Measurements from ENCODE around the gene C18orf63.
"Not testable (repeated sequence)": the region's sequence is repeated elsewhere in the genome, so short reads cannot be mapped to it uniquely, and the experiment has no call there.

C18orf63 gene

DNA sequence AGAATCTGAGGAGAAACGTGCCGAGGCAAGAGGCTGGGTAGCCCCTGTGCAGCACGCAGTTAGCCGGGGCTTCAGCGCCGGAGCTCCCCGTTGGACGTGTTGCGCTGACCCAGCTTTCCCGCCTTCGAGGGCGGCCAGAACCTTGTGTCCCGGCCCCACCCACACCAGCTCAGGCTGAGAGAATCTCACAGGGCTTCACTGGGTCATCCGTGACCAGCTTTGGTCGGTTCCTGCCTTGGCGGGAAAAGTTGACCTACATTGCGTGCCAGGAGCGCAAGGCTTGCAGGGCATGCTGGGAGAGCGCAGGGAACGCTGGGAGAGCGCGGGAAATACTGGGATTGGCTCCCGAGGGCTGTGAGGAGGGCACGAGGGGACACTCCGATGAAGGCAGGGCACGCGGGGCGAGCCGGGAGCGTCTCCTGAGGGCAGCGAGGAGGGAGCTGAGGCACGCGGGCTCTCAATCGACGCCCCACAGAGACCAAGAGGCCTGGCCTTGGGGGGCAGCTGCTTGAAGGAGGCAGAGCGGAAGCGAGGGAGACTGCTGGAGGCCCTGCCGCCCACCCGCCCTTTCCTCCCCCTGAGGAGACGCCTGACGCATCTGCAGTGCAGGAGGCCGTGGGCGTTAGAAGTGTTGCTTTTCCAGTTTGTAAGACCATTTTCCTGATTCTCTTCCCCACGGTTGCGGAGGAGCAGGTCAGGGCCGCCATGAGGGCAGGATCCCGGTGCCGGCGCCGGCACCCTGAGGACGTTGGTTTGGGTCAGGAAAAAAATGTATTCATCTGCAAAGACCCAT lies at the start of gene C18orf63:
TSS of gene C18orf63 (plus strand) at position 376 of the 793 bp plus-strand sequence. CDS start 2,027 bp downstream, outside the sequence.
- DNase-seq, result no peak

DNA sequence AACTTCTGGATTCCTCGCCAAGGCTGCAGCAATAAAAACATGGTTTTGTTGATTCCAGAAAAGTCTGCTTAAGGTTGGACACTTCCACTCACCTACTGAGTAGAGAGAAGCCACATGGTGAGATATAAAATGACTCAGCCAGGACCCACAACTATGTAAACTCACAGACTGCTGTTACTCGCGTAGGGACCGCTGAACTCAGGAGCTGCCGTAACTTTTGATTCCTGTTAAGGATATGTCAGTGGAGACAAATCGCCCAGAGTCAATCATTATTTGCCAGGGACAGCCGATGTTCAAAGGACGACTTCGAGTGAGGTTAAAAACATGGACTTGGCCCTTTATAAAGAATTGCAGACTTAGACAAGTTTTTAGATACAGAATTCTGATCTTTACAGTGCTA lies 49.5 kb upstream of the C18orf63 start:
- no peak for DNase-seq

DNA sequence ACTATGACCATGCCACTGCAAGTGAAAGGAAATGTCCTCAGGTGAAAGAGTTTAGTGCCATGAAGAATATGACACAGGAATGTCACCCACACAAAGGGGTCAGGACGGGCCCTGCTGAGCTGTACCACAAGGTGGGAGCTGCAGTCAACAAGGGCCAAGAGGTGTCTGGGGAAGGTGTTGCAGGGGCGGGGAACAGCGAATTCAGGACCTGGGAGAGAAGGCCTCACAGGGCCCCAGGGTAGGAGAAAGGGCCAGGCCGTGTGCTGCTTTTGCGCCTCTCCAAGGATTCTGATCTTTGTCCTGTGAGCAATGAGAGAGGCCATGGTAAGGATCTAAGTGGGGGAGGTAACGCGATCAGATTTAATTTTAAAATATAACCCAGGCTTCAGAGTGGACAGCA lies 47.5 kb upstream of the C18orf63 start:
- DNase-seq, result no peak

DNA sequence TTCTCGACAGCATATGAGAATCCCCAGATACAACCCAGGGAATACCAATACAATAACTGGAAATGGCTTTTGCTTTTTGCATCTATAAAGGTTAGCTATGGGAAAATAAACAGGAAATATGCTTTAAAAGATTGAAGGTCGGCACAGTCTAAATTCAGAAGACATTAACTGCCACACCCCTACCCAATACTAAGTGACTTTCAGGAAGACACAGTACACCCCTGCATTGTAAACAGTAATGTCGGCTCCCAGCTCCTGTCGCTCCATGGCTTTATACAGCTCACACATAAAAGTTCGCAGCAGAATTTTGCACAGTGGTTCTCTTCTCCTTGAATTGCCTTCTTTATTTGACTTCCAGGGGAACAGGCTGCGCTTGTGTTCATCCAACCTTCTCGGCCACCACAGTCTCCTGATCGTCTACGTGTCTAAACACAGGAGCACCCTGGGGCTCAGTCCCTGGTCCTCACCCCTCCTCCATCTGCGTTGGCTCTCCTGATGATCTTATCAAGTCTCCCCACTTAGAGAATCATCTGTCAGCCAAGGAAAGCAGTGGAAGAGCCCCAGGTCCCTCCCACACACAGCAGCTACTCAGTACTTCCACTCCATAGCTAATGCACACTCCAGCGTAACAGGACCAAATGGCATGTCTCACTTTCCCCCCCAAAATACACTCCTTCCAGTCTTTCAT lies 46.6 kb upstream of the C18orf63 start:
- DNase-seq, result no peak

DNA sequence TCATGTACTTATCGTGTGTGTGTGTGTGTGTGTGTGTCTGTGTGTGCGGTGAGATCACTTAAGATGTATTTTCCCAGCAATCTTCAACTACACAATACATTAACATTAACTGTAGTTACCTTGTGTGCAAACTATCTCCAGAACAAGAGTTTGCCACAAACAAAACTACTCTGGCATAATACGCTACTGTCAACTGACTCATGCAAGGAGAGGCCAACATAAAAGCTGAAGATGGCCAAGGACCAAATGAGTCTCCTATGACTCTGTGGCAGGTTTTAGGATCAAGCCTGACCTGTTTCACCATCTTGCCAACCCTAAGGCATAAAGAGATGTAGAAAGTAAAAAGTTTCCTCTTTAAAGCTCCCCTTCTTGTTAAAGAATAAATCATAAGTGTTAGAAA lies 44.0 kb upstream of the C18orf63 start:
- DNase-seq, result no peak

DNA sequence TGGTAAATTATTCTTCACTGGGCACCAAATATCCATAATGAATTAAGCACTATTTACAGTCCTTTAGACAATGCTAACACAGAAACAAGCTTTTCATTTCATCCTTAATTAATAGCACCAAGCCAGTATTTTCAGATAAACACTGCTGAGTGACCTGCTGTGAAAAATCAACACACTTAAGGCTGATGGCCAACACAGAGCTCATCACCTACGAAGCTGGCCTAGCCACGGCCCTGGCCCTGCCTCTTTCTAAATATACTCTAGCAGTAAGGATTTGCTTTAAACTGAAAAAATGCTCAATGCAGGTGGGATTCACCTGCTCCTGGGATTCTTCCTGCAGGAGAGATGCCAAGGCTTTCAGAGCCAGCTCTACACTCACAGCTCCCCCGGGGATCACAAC lies 42.2 kb upstream of the C18orf63 start:
- no peak for DNase-seq

DNA sequence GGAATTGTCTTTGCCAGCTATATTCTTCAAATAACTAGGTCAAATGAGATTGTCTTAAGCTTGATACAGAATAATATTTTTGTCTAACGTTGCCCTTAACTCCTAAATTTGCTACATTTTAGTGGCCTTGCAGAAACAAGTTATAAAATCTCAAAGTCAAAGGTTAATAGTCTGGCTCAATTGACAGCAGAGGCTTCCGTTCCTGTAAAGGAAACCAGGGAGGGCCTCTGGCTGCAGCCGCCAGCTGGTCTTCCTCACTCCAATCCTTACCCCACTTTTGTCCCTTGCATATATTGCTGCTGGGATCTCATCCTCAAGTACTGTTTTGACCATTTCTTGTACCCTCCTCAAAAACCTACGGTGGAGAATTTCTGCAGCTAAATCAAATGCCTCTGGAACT lies 40.9 kb upstream of the C18orf63 start:
- no peak for DNase-seq

DNA sequence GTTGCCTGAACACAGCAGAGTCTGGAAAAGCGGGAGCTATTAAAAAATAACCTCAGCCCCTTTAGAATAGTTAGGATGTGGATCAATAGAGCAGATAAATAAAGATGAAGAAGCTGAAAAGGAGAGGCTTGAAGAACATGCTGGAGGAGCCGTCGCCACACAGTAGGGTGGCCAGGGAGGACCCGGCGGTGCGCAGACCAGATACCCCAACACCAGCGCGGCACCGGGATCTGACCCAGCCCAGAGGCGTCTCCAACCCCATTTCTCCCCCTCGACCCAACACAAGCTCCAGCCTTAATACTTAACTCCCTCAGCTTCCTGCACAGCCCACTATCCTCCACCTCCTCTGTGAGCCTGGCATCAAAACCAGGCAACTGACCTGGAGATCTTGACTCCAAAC lies 39.9 kb upstream of the C18orf63 start:
- DNase-seq, result no peak

DNA sequence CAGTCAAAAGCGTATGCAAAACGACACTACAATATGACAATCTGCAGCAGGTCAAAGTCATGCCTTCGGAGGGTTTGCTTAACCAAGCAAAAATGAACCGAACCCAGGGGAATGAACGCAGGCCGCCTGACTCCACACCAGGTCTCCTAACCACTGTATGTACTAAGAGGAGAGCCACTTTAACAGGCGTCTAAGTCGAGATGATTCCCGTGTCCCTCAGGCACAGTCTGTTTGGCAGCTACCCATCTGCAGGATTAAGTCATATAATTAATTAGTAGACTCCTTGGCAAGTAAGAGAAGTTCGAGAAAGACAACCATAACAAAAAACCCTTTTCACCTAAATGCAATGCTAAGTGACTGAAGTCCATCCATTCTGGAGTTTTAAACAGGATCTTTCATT lies 39.0 kb upstream of the C18orf63 start:
- DNase-seq, result no peak

DNA sequence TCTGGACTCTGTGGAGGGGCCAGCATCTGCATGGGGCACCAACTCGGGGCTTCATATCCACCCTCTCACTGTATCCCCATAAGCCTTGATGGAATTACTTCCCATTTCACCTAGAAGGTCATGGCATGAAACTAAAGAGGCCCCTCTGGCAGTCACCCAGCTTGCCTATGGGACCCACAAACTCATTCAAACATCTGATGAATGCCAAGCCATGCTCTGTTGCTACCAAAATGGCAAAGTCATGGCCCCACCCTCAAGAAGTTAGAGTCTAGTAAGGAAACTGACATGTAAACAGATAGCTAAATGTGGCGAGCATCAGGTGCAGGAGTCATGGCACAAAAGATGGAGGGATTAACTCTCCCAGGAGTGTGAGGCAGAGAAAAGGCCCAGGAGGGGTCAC lies 38.3 kb upstream of the C18orf63 start:
- no peak for DNase-seq

DNA sequence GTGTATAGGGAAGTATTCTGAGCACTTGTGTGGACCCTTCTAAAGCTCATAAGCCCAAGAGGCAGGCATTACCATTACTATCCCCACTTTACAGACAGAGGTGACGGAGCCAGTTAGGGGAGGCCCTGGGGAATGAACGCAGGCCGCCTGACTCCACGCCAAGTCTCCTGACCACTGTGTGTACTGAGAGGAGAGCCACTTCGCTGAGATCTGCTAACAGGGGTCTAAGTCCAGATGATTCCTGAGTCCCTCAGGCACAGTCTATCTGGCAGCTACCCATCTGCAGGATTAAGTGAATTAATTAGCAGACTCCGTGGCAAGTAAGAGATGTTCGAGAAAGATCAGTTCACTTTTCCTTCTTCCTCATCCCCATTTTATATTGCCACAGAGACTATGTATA lies 37.6 kb upstream of the C18orf63 start:
- DNase-seq, result no peak

DNA sequence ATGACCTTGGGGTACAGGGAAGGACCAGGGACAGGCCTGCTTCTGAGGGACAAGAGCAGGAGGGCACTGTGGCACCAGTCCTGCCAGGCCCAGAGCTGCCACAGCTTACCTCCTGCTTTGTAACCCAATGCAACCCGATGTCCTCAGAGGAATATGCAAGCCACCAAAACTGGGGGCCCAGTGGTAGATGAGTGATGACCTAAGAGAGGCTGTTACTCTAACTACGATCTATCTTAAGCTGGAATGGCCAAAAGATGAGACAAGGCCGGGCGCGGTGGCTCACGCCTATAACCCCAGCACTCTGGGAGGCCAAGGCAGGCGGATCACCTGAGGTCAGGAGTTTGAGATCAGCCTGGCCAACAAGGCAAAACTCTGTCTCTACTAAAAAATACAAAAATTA lies 36.7 kb upstream of the C18orf63 start:
- no peak for DNase-seq

DNA sequence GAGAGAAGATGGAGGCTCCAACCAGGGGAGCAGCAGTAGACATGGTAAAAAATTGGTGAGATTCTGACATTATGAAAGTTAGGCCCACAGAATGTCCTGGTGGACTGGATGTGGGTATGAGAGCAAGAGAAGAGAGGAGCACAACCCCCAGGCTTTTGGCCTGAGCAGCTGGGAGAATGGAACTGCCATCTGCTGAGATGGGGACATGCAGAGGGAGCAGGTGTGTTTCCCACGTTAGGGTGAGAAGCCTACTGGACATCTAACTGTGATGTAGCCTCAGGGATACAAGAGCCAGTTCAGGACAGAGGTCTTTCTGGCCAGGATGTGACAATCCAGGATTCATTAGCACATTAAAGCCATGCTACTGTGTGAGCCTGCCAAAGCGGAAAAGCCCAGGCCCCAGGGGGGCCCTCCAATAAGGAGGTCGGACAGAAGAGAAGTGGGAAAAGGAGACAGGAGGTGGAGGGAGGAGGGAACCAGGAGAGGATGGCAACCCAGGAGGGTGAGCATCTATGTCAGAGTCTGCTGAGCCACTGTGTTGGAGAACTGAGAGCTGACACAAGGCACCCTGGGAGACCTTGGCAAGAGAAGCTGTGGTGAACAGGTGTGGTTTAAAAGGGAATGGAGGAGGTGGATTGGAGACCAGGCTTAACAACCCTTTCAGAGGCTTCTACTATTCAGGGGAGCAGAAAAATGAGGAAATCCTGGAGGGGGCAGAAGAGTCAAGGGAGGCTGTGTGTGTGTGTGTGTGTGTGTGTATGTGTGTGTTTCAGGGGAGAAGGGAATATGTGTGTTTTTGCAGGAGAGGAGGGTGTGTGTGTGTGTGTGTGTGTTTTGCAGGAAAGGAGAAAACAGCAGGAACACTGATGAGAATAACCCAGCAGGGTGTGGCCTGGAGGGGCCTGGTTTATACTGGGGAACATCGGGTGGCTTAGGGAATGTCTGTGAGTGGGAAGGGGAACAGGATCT lies 34.3 kb upstream of the C18orf63 start:
- peak; percentile 86 to 97 for DNase-seq

DNA sequence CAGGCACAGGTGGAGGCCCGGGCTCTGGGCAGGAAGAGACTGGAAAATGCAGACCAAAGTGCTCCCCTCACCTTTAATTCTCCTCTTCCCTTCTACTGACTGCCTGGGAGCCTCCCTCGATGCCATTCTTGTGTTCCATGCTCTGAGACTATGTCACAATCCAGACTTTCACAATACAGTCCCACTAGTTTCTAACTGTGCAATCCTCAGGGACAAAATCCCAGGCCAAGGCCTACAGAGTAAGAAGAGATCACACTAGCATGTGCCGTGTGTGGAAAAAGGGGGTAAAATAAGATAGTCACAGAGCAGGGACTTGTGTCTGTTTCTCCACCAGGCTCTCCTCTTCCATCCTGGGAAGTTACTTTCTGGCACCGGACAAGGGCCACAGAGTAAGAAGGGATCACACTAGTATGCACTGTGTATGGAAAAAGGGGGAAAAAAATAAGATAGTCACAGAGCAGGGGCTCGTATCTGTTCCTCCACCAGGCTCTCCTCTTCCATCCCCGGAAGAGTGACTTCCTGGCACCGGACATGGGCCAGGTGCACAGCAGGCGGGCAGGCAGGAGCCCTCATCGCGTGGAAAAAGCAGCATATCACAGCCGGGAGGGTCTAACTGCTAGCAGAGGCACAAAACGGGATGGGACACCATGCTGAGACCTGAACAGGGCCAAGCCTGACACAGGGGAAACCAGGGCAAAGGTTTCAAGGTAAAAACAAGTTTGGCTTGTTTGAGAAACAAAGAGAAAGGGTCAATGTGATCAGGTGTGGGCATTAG lies 33.5 kb upstream of the C18orf63 start:
- DNase-seq, result no peak

DNA sequence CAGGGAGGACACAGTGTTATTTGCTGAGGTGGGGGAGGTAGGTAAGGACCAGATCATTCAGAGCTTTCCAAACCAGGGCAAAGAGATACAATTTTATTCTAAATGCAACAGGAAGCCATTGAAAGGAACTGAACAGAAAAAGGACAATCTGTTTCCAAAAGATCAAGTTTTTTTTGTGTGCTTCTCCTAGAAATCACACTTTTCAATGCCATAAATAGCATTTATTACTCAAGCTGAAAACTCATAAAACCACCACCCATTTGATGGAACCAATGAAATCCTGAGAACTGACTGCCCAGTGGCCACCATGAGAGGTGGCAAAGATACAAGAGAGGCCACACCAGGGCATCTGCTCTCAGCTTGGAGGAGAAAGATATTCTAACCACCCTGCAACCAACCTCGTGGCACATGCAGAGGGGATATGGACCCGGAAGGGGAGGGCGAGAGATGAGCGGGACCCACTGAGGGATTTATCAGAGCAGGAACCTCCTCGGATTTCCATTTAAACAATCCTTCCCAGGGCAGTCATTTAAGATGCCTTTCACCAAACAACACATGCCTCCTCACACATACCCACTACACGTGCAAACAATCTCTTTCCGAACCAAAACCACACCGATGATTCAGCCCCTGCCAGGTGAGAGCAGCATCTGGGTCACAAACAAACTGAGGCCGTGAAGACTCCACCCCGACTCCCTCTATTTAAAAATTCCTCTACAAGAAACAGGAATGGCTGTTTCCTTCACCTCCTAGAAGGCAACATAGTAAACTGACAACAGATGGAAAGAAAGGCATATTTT lies 32.7 kb upstream of the C18orf63 start:
- no peak for DNase-seq

DNA sequence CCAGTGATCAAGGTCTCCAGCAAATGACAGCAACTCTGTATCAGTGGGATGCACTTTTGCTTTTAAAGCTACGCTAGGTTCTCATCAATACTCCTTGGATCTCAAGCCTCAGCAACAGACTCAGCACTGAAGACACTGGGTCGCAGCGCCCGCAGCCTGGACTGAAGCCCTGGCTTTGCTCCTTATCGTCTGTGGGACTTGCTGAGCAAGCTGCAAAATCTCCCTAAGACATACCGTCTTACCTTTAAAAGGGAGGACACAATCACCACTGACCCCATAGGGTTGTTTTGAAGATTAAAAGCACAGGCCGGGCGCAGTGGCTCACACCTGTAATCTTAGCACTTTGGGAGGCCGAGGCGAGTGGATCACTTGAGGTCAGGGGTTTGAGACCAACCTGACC lies 32.0 kb upstream of the C18orf63 start:
- DNase-seq, result no peak

DNA sequence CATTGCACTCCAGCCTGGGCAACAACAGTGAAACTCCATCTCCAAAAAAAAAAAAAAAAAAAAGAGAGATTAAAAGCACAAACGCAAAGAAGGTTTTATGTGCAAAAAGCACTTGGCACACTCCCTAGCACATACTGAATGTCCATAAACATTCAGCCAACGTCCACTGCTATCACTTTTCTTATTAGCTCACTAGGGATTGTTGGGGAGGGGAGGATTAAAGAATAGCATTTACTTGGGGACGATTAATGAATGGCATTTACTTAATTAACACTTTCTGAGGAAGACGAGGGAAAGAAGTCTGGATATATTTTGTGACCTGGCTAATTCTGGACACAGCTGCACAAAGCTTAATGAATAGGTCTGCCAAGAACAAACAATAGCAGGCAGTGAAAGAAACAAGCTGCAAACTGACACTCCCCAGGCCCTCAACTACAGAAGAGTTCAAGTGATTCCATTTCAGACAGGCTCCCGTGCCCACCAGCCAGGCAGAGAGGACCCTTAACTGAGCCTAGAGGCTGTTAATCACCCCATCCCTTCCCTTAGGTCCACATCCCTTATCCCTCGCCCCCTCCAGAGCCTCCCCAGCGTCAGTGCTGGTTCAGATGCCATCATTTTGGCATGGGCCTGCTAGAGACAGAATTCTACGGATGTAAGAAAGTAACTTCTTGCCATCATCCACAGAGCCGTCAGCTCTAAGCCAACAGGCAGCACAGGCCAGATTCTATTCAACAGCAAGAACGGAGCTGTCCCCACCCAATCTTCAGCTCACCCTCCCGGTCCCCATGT lies 31.3 kb upstream of the C18orf63 start:
- DNase-seq, result no peak

DNA sequence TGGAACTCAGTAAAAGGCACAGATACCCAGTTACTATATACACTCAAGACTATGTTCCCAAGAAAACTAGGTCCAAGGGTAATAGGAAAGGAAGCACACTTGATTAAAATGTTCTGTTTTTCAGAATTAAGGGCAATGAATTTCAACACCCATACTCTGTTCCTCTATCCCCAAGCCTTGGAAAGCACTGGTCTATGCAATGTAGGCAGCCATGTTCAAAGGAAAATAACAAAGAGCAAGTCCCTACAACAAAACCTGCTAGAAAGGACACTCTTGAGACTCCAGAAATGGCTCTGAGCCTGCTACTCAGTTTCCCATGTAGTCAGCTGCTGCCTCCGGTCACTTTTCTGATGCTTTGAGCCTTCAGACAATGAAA lies 30.7 kb upstream of the C18orf63 start:
- no peak for DNase-seq

DNA sequence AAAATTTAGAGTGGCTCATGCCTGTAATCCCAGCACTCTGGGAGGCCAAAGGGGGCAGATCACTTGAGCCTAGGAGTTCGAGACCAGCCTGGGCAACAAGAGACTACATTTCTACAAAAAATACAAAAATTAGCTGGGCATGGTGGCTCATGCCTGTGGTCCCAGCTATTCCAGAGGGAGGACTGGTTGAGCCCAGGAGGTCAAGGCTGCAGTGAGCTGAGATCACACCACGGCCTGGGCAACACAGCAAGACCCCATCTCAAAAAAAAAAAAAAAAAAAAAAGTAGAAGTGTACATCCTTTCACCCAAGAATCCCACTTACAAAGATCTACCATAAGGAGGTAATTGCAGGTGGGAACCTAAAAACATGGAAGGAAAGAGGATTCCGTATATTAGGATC lies 30.1 kb upstream of the C18orf63 start:
- DNase-seq, result not testable (repeated sequence)

DNA sequence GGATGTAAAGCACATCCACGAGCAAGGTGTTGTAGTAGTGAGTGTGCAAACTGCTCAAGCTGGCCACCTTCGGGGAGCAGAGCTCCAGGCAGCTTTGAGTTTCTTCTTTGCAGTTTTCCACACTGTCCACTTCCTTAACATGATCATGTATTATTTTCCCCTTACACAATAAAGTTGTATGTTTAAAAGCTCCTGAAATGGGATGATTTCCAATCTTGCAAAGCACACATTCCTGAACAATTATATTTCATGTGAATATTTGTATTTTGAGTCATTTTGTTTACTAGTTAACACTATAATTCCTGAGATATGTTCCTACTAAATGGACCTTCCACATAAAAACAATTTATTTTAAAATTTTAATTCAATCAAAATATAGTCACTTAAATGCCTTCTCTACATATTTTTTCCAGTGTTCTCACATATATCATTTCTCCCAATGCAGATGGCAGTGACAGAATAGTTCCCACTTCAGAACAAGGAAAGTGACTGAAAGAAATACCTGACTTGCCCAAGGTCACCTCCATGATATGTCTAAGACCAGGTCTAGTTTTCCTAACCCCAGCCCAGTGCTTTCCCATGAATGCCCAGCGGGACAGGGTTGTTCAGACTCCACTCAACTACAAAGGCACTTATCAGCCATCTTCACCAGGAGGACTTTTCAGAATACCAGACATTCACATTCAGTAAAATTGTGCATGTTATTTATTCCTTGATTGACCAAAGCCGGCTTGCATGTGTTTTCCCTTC lies 29.4 kb upstream of the C18orf63 start:
- DNase-seq, result no peak

Data from cerebellar nuclear complex (tissue), 1 donor.